Sigmoid colon (tissue), 7 donors: ENCODE measurements around the gene IMMP2L. TPM values are rescaled to one million over a fixed set of nuclear protein-coding genes. Genes with fewer than 3 reads are reported as not detected.

Source experiments
- DNase-seq: peaks from one replicate; pipeline ENCODE4 v3.0.0-alpha.2; 2019
- H3K27ac ChIP-seq, 4 donors: fragments of 200-600 bp; sonication (generic); one replicate each; pipeline ENCODE4 v1.5.1; 2016 to 2019; ENCODE audit warnings: mild to moderate bottlenecking in 1 of 4
- H3K27me3 ChIP-seq, 3 donors: fragments of 200-600 bp; sonication (generic); one replicate each; pipeline ENCODE4 v1.5.1; 2019; ENCODE audit warnings: mild to moderate bottlenecking in 1 of 3
- H3K36me3 ChIP-seq, 4 donors: fragments of 200-600 bp; sonication (generic); one replicate each; pipeline ENCODE4 v1.5.1; 2016 to 2019
- H3K4me1 ChIP-seq, 4 donors: fragments of 200-600 bp; sonication (generic); one replicate each; pipeline ENCODE4 v1.5.1; 2017 to 2019
- H3K4me3 ChIP-seq, 4 donors: fragments of 200-600 bp; sonication (generic); one replicate each; pipeline ENCODE4 v1.5.1; 2017 to 2019; ENCODE audit warnings: mild to moderate bottlenecking in 2 of 4, moderate library complexity in 1 of 4
- H3K9me3 ChIP-seq, 4 donors: fragments of 200-600 bp in 3 of 4; sonication (generic) in 3 of 4; one replicate each; pipeline versions ENCODE4 v1.5.1 to v1.6.1; 2013 to 2019
- EP300 ChIP-seq, 4 donors: sonication (generic); formaldehyde crosslinking; IDR thresholded peaks; one replicate each; pipeline ENCODE4 v1.6.1; 2017; ENCODE audit warnings: antibody characterized with exemption in 4 of 4
- POLR2A ChIP-seq, 2 donors: fragments of 450-650 bp; IDR thresholded peaks; one replicate each; pipeline ENCODE4 v1.6.1; 2016; ENCODE audit warnings: antibody characterized with exemption in 2 of 2, mild to moderate bottlenecking in 2 of 2, moderate library complexity in 2 of 2
- POLR2AphosphoS5 ChIP-seq, 4 donors: sonication (generic); formaldehyde crosslinking; IDR thresholded peaks; one replicate each; pipeline ENCODE4 v1.6.1; 2017; ENCODE audit warnings: antibody characterized with exemption in 4 of 4
- WGBS, 2 donors: extraction: QIAGEN DNeasy Blood & Tissue Kit; methylation state at CpG; one replicate each; pipeline ENCODE4 v1.1.7; 2013; 5-methylcytosine and 5-hydroxymethylcytosine counted together
- intact Hi-C: fragments of 100-400 bp; cut with DNase I; formaldehyde crosslinking; loops from one replicate; pipeline ENCODE4 v1.15.1; 2023
- polyA plus RNA-seq, 3 donors: library from polyadenylated mRNA; stranded (reverse); fragments of 200-250 nt; gene quantifications; one replicate each; pipeline ENCODE4 v1.2.3, GENCODE V29; 2013
- total RNA-seq, 4 donors: library from RNA; depleted of rRNA; stranded (reverse); fragments of >200 nt; gene quantifications; one replicate each; pipeline ENCODE4 v1.1.0, GENCODE V29; 2016
- TF ChIP-seq, protein P1 (sequence below), 4 experiments: fragments of 450-650 bp in 3 of 4; fragments of 200-600 bp in 1 of 4; IDR thresholded peaks; one replicate each; pipeline ENCODE4 v1.5.1; 2016 to 2019; ENCODE audit warnings: antibody characterized with exemption in 4 of 4, mild to moderate bottlenecking in 3 of 4, moderate library complexity in 2 of 4
- donor health status: healthy with polysubstance abuse.
- donor health status: Bipolar disorder and iron deficiency.
- donor health status: healthy.

Gene IMMP2L
- total and polyA plus RNA-seq, 7 donors: 2.5 to 57.9 (median 18.5) TPM

DNA sequence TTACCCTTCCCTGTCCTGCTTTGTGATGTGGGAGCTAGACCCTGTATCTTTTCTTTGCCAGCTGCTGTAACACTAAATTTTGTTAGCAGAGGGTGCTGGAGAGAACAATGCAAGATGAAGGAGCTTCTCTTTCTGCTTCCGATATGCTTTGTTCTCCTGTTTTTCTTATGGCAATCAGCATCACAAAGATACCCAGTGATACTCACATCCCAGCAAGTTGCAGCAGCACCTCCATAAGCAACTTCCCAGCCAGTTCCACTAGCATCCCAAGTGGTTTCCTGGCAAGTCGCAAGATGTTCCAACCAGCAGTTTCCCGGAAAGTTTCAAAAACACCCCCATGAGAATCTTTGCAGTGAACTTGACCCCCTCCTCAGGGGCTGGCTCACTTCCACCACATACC lies 148.6 kb downstream of the IMMP2L start:
- H3K27me3 ChIP-seq: no peaks in the 10 kb centered on the region
- H3K9me3 ChIP-seq: no peaks in the 10 kb centered on the region
- intact Hi-C loops: no loop called here
- TF ChIP-seq EP300 (IDR thresholded peaks at IDR 0.05) (no peak), POLR2A (IDR thresholded peaks at IDR 0.05) (no peak), POLR2AphosphoS5 (IDR thresholded peaks at IDR 0.05) (no peak)
- TF ChIP-seq, protein P1, sequence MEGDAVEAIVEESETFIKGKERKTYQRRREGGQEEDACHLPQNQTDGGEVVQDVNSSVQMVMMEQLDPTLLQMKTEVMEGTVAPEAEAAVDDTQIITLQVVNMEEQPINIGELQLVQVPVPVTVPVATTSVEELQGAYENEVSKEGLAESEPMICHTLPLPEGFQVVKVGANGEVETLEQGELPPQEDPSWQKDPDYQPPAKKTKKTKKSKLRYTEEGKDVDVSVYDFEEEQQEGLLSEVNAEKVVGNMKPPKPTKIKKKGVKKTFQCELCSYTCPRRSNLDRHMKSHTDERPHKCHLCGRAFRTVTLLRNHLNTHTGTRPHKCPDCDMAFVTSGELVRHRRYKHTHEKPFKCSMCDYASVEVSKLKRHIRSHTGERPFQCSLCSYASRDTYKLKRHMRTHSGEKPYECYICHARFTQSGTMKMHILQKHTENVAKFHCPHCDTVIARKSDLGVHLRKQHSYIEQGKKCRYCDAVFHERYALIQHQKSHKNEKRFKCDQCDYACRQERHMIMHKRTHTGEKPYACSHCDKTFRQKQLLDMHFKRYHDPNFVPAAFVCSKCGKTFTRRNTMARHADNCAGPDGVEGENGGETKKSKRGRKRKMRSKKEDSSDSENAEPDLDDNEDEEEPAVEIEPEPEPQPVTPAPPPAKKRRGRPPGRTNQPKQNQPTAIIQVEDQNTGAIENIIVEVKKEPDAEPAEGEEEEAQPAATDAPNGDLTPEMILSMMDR (IDR thresholded peaks at IDR 0.05): no peak
- peaks cover 0 to 5% (median 0%) of the 10 kb centered on the region in 4 donors for H3K4me1 ChIP-seq
- H3K27ac ChIP-seq: no peak overlapping the region
- DNase-seq: no peak
- WGBS, 2 donors: 84 to 92% methylated on average over 3 of the region's 3 CpGs
- no peak overlapping the region for H3K4me3 ChIP-seq
- no peaks in the 10 kb centered on the region for H3K36me3 ChIP-seq

DNA sequence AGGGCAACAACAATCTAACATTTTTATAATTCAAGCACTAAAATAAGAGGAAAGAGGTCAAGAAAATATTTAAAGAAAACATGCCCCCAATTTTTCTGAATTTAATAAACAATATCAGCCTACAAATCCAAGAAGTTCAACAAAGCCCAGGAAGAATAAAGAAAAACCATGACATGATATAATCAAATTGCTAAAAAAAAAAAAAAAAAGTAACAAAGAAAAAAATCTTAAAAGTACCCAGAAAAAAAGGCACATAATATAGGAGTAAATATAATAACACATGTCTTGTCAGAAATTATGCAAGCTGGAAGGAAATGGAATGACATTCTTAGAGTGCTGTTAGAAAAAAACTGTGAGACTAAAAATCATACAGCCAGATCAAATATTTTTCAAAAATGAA lies 151.4 kb downstream of the IMMP2L start:
- intact Hi-C loops: no loop called here

DNA sequence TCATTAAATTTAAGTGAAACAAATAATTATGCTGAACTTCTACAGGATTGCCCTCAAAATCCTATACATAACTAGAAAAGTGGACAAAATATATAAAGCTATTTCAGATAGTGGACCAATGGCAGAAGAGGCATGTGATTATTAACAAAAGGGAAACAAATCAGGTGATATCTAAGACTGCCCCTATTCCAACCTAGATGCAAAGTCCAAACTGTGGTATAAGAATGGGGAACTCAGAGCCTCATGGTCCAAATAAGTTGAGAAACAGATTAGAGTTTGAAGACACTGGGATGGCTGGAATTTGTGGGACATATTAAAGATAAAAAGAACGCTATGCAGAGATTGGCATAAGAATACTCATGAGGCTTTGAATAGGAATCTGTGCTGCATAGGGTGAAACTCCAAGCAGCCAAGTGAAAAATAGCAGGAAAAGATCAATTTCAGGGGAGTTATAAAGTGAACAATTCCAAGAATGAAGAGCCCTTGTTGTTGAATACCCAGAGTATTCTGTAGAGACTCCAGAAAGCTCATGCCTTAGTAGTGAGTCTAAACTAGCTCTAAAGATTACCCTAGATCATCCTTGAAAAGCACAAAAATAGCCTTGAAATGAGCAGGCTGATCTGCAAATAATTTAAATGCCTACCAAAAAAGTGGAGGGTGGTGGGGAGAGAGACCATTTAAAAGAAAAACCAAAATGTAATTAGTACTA lies 152.4 kb downstream of the IMMP2L start:
- WGBS, 2 donors: 91 to 99% methylated on average over 1 of the region's 1 CpG
- H3K27ac ChIP-seq: no peak overlapping the region
- no peaks in the 10 kb centered on the region for H3K36me3 ChIP-seq
- no peak overlapping the region for H3K4me3 ChIP-seq
- H3K9me3 ChIP-seq: no peaks in the 10 kb centered on the region
- no peaks in the 10 kb centered on the region for H3K27me3 ChIP-seq
- no peak for TF ChIP-seq POLR2AphosphoS5 (IDR thresholded peaks at IDR 0.05)
- TF ChIP-seq, protein P1 (IDR thresholded peaks at IDR 0.05): no peak
- TF ChIP-seq EP300 (IDR thresholded peaks at IDR 0.05): no peak
- no peak for TF ChIP-seq POLR2A (IDR thresholded peaks at IDR 0.05)
- no peak for DNase-seq
- intact Hi-C loops: no loop called here
- peaks cover 0 to 5% (median 0%) of the 10 kb centered on the region in 4 donors for H3K4me1 ChIP-seq

More for the DNA sequence above, 151.4 kb downstream of the IMMP2L start:
- Histone ChIP-seq H3K27ac (no peak overlapping the region), H3K4me1 (peaks cover 0 to 5% (median 0%) of the 10 kb centered on the region in 4 donors), H3K9me3 (no peaks in the 10 kb centered on the region), H3K36me3 (no peaks in the 10 kb centered on the region), H3K4me3 (no peak overlapping the region), H3K27me3 (no peaks in the 10 kb centered on the region)
- TF ChIP-seq POLR2A (IDR thresholded peaks at IDR 0.05) (no peak), POLR2AphosphoS5 (IDR thresholded peaks at IDR 0.05) (no peak), EP300 (IDR thresholded peaks at IDR 0.05) (no peak)
- TF ChIP-seq, protein P1 (IDR thresholded peaks at IDR 0.05): no peak
- DNase-seq: no peak

DNA sequence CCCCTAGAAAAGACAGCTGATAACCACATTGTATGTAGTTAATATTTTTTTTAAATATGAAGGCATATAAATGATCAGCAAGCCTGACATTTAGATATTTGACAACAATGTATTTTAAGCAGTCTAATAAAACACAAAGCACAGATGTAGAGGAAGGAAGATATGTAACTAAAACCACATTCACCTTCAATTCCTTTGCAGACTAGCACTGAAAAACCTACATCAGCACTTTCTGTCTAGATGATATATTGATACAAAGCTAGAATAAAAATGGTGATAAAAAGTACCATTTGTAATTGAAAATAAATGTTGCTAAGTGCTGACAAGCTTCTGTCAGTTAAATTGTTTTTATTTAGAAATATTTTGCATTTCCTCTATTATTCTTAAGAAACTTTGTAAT lies 153.6 kb downstream of the IMMP2L start:
- Histone ChIP-seq H3K9me3 (no peaks in the 10 kb centered on the region), H3K36me3 (no peaks in the 10 kb centered on the region), H3K4me1 (peaks cover 0 to 5% (median 0%) of the 10 kb centered on the region in 4 donors), H3K27ac (no peak overlapping the region), H3K27me3 (no peaks in the 10 kb centered on the region), H3K4me3 (no peak overlapping the region)
- DNase-seq: no peak
- TF ChIP-seq EP300 (IDR thresholded peaks at IDR 0.05) (no peak), POLR2AphosphoS5 (IDR thresholded peaks at IDR 0.05) (no peak), POLR2A (IDR thresholded peaks at IDR 0.05) (no peak)
- TF ChIP-seq, protein P1 (IDR thresholded peaks at IDR 0.05): no peak
- intact Hi-C loops: no loop called here

DNA sequence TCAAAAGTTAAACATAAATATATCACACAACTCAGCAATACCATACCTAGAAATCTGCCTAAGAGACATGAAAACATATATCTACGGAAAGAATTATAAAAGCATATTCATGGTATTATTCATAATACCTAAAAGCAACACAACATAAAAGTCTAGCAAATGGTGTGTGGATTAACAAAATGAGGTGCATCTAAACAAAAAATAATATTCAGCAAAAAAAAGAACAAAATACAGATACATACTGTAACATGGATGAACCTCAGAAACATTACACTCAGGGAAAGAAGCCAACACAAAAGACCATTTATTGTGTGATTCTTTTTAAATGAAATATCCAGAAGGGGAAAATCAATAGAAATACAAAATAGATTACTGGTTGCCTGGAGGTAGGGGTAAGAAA lies 155.0 kb downstream of the IMMP2L start:
- no peaks in the 10 kb centered on the region for H3K36me3 ChIP-seq
- no peak for DNase-seq
- H3K27me3 ChIP-seq: no peaks in the 10 kb centered on the region
- TF ChIP-seq EP300 (IDR thresholded peaks at IDR 0.05) (no peak), POLR2A (IDR thresholded peaks at IDR 0.05) (no peak), POLR2AphosphoS5 (IDR thresholded peaks at IDR 0.05) (no peak)
- TF ChIP-seq, protein P1 (IDR thresholded peaks at IDR 0.05): no peak
- no peaks in the 10 kb centered on the region for H3K9me3 ChIP-seq
- H3K4me3 ChIP-seq: no peak overlapping the region
- intact Hi-C loops: no loop called here
- no peak overlapping the region for H3K27ac ChIP-seq
- 97 to 99% methylated on average over 1 of the region's 1 CpG for WGBS, 2 donors
- H3K4me1 ChIP-seq: peaks cover 0 to 5% (median 0%) of the 10 kb centered on the region in 4 donors
